HCT116 (cell line): Measurements from ENCODE around the gene SLC2A1. TPM values are rescaled to one million over a fixed set of nuclear protein-coding genes. Genes with fewer than 3 reads are reported as not detected.

Source experiments
- ATAC-seq: fragments of 200-7000 bp; cut with Tn5 transposase; 2 replicates; pipeline ENCODE4 v1.9.1; 2020; ENCODE audit warnings: mild to moderate bottlenecking, moderate library complexity
- BruUV-seq: library from RNA; stranded (reverse); fragments of 400-500 nt; replicated peaks from 2 replicates; lab custom pipeline; 2021; lab: Mats Ljungman, UMichigan
- CTCF ChIA-PET: fragments of 300-600 bp; sonication (Branson Sonifier 250); formaldehyde crosslinking; loops from one replicate; lab custom pipeline; 2021; ENCODE audit warnings: antibody characterized with exemption; lab: Charles Lee
- POLR2A ChIA-PET: fragments of 300-600, 350-600 bp; sonication (Branson Sonifier 250); formaldehyde crosslinking; loops from one replicate; lab custom pipeline; 2021; ENCODE audit warnings: antibody characterized with exemption; lab: Charles Lee
- RAD21 ChIA-PET, 2 experiments: fragments of 300-600 bp; sonication (Branson Sonifier 250); formaldehyde crosslinking; loops; one replicate each; lab custom pipeline; 2023; ENCODE audit warnings: low total read pairs in 2 of 2; ENCODE audit not compliant: uncharacterized antibody in 2 of 2, unreplicated experiment in 2 of 2, low non-redundant PET in 1 of 2; lab: Charles Lee
- DNase-seq: peaks from one replicate; pipeline ENCODE4 v3.0.0-alpha.2; 2010; ENCODE audit warnings: low read depth, low spot score
- H2AFZ ChIP-seq: fragments of 200-600 bp; shearing (Covaris generic), sonication (generic); 2 replicates; pipeline ENCODE4 v1.6.1; 2017; ENCODE audit warnings: low read depth, mixed run types, mixed read lengths, antibody characterized with exemption, low read length; ENCODE audit not compliant: poor library complexity, severe bottlenecking
- H3K27ac ChIP-seq: 2 replicates; pipeline ENCODE4 v1.5.1; 2012; ENCODE audit warnings: low read depth, low read length
- H3K27me3 ChIP-seq: fragments of 200-600 bp; sonication (generic); 2 replicates; pipeline ENCODE4 v1.6.1; 2016; ENCODE audit warnings: mixed run types, low read length, mixed read lengths; ENCODE audit not compliant: insufficient read depth
- H3K36me3 ChIP-seq, 2 experiments: fragments of 200-500 bp in 1 of 2; fragments of 200-600 bp in 1 of 2; sonication (Bioruptor generic) in 1 of 2; sonication (generic) in 1 of 2; 2 replicates each; pipeline versions ENCODE4 v1.5.1 to v1.6.1; 2014 to 2016; ENCODE audit warnings: low read length in 2 of 2, inconsistent platforms in 1 of 2, mixed read lengths in 1 of 2, mixed run types in 1 of 2; ENCODE audit not compliant: insufficient read depth in 2 of 2, control insufficient read depth in 1 of 2
- H3K4me1 ChIP-seq, 2 experiments: fragments of 200-600 bp in 1 of 2; sonication (generic) in 1 of 2; 2 replicates each; pipeline versions ENCODE4 v1.5.1 to v1.6.1; 2012 to 2017; ENCODE audit warnings: low read length in 2 of 2, inconsistent platforms in 1 of 2, mild to moderate bottlenecking in 1 of 2, mixed read lengths in 1 of 2, mixed run types in 1 of 2, moderate library complexity in 1 of 2; ENCODE audit not compliant: insufficient read depth in 2 of 2, control insufficient read depth in 1 of 2
- H3K4me2 ChIP-seq: fragments of 200-600 bp; sonication (generic); 2 replicates; pipeline ENCODE4 v1.6.1; 2017; ENCODE audit warnings: mixed run types, low read length, mixed read lengths
- H3K4me3 ChIP-seq, 2 experiments: fragments of 200-600 bp in 1 of 2; sonication (generic) in 1 of 2; replicated peaks in 1 of 2; 2 replicates each; pipeline ENCODE4 v1.5.1; 2011 to 2016; ENCODE audit warnings: low read length in 2 of 2, control low read depth in 1 of 2, low read depth in 1 of 2, mild to moderate bottlenecking in 1 of 2, mixed read lengths in 1 of 2, mixed run types in 1 of 2
- H3K79me2 ChIP-seq: fragments of 200-600 bp; sonication (generic); 2 replicates; pipeline ENCODE4 v1.6.1; 2017; ENCODE audit warnings: mild to moderate bottlenecking, mixed run types, low read length, moderate library complexity, mixed read lengths; ENCODE audit not compliant: insufficient read depth
- H3K9ac ChIP-seq: fragments of 200-600 bp; sonication (generic); 2 replicates; pipeline ENCODE4 v1.6.1; 2016; ENCODE audit warnings: low read length, mixed read lengths
- H3K9me2 ChIP-seq: fragments of 200-600 bp; sonication (generic), shearing (Covaris generic); 2 replicates; pipeline ENCODE4 v1.6.1; 2017; ENCODE audit warnings: mixed run types, mild to moderate bottlenecking, moderate library complexity; ENCODE audit not compliant: insufficient read depth
- H3K9me3 ChIP-seq, 2 experiments: fragments of 200-500 bp in 1 of 2; fragments of 200-600 bp in 1 of 2; sonication (Bioruptor generic) in 1 of 2; sonication (generic) in 1 of 2; 2 replicates each; pipeline ENCODE4 v1.6.1; 2014 to 2017; ENCODE audit warnings: low read length in 2 of 2, mixed read lengths in 2 of 2, inconsistent platforms in 1 of 2, low read depth in 1 of 2, mild to moderate bottlenecking in 1 of 2, mixed run types in 1 of 2, moderate library complexity in 1 of 2; ENCODE audit not compliant: control insufficient read depth in 1 of 2, insufficient read depth in 1 of 2
- H4K20me1 ChIP-seq: fragments of 200-600 bp; sonication (generic), shearing (Covaris generic); 2 replicates; pipeline ENCODE4 v1.6.1; 2017; ENCODE audit warnings: mixed run types, mild to moderate bottlenecking, moderate library complexity; ENCODE audit not compliant: insufficient read depth
- CBX3 ChIP-seq: IDR thresholded peaks from 2 replicates; pipeline ENCODE4 v1.6.1; 2012; ENCODE audit warnings: low read depth
- CEBPB ChIP-seq: IDR thresholded peaks from 2 replicates; pipeline ENCODE4 v1.6.1; 2012; ENCODE audit warnings: low read depth
- CTCF ChIP-seq, 3 experiments: fragments of 200-600 bp in 1 of 3; sonication (generic) in 1 of 3; IDR thresholded peaks in 2 of 3; conservative IDR thresholded peaks in 1 of 3; 2 replicates each; pipeline ENCODE4 v1.5.1; 2012 to 2017; ENCODE audit warnings: low read depth in 2 of 3, low read length in 2 of 3, antibody characterized with exemption in 1 of 3, borderline replicate concordance in 1 of 3, control low read depth in 1 of 3, mild to moderate bottlenecking in 1 of 3, mixed read lengths in 1 of 3, mixed run types in 1 of 3, moderate library complexity in 1 of 3; ENCODE audit not compliant: insufficient read depth in 1 of 3
- FOSL1 ChIP-seq: IDR thresholded peaks from 2 replicates; pipeline ENCODE4 v1.6.1; 2012; ENCODE audit warnings: low read depth
- SP1 ChIP-seq: IDR thresholded peaks from 2 replicates; pipeline ENCODE4 v1.6.1; 2012; ENCODE audit warnings: low read depth
- YY1 ChIP-seq: IDR thresholded peaks from 2 replicates; pipeline ENCODE4 v1.6.1; 2011; ENCODE audit warnings: low read length, low read depth, moderate library complexity, mild to moderate bottlenecking; ENCODE audit not compliant: insufficient replicate concordance; ENCODE audit errors: extremely low read depth
- intact Hi-C: fragments of 100-400 bp; cut with micrococcal nuclease; formaldehyde crosslinking; loops from 2 replicates; pipeline ENCODE4 v1.10.0; 2022
- total RNA-seq: library from RNA; stranded (reverse); gene quantifications from one replicate; pipeline ENCODE4 v1.2.1, GENCODE V29; 2021; ENCODE audit not compliant: unreplicated experiment

The SLC2A1 gene
- total RNA-seq, 1 experiment from 2014 or later = 248 TPM

- TF ChIP-seq SP1 = no peak
These were observed 1.3 kb downstream of the SLC2A1 start (continued) for GRCh38 chr1:42957229-42957879.

- Histone ChIP-seq H3K9ac (peak overlapping the region; percentile 94), H3K27me3 (no peaks in the 10 kb centered on the region), H3K4me2 (peak overlapping the region; percentile 88), H3K27ac (peak overlapping the region; percentile 86), H3K9me3 (no peaks in the 10 kb centered on the region), H4K20me1 (peaks cover 17% of the 10 kb centered on the region; the same call in 1 of the 2 replicates), H3K4me1 (peaks cover 50 to 80% of the 10 kb centered on the region in 2 experiments; a peak in 3 of 4 replicates), H3K79me2 (peaks cover 82% of the 10 kb centered on the region), H3K4me3 (peak overlapping the region; percentile 89), H2AFZ (no peak overlapping the region), H3K9me2 (no peaks in the 10 kb centered on the region), H3K36me3 (peaks cover 0 to 19% of the 10 kb centered on the region in 2 experiments; a peak in 3 of 4 replicates)
- no peak for ATAC-seq
- ChIA-PET CTCF (no interaction called here), RAD21 (no interaction called here), POLR2A (no interaction called here)
- DNase-seq = no peak
- intact Hi-C loops = no loop called here
- no TSS peak for BruUV-seq
- TF ChIP-seq CBX3 (no peak), FOSL1 (no peak), CTCF (IDR thresholded peaks at IDR 0.05 in 2 of 3, conservative IDR thresholded peaks at IDR 0.05 in 1 of 3; ENCODE audit: borderline replicate concordance in 1 of 3, insufficient read depth in 1 of 3, low read depth in 2 of 3, low read length in 2 of 3) (no peak), CEBPB (no peak), YY1 (no peak)
These were observed 1.9 kb downstream of the SLC2A1 start for GRCh38 chr1:42956739-42957138.
